LNCaP clone FGC (cell line): ENCODE measurements around the gene SART3.

Experiments
- DNase-seq: peaks from one replicate; pipeline ENCODE4 v3.0.0-alpha.2; 2011; ENCODE audit warnings: low read depth
- H3K4me3 ChIP-seq: 2 replicates; pipeline ENCODE4 v1.5.1; 2011; ENCODE audit warnings: mild to moderate bottlenecking, low read depth, low read length, control low read depth
- CTCF ChIP-seq: IDR thresholded peaks from 2 replicates; pipeline ENCODE4 v1.5.1; 2012; ENCODE audit warnings: mild to moderate bottlenecking; ENCODE audit not compliant: control insufficient read depth, insufficient read depth; ENCODE audit errors: extremely low read depth

Gene SART3

GRCh38 chr12:108518716-108519496 is 42.1 kb downstream of the SART3 start:
- H3K4me3 ChIP-seq, result no peak overlapping the region
- DNase-seq, result no peak
- no peak for TF ChIP-seq CTCF

GRCh38 chr12:108518101-108518715 is 42.8 kb downstream of the SART3 start:
- no peak for DNase-seq
- no peak for TF ChIP-seq CTCF
- no peak overlapping the region for H3K4me3 ChIP-seq

- TF ChIP-seq CTCF, result no peak
- DNase-seq, result no peak
- no peak overlapping the region for H3K4me3 ChIP-seq
Measured at GRCh38 chr12:108517288-108518100, 43.5 kb downstream of the SART3 start.

GRCh38 chr12:108516511-108517275 is 44.3 kb downstream of the SART3 start:
- no peak for DNase-seq
- peak; percentile 18; the same call in 1 of the 2 replicates for TF ChIP-seq CTCF
- peak overlapping the region; percentile 82; the same call in 1 of the 2 replicates for H3K4me3 ChIP-seq

- TF ChIP-seq CTCF, result no peak
- no peak for DNase-seq
- peak overlapping the region; percentile 82 for H3K4me3 ChIP-seq
Measured at GRCh38 chr12:108515916-108516315, 45.1 kb downstream of the SART3 start.
